Measurements from ENCODE around the gene TOP3B. TPM values are rescaled to one million over a fixed set of nuclear protein-coding genes. Genes with fewer than 3 reads are reported as not detected.

TOP3B gene
- total and polyA plus RNA-seq, 2 experiments from 2014 or later = 35.7 to 77.7 TPM

GRCh38 chr22:21947040-21948014 is 35.3 kb downstream of the TOP3B start:
- Histone ChIP-seq H3K27ac (ENCODE audit: low read depth) (peak overlapping the region; percentile 48; the same call in 1 of the 2 replicates), H4K20me1 (replicated peaks; ENCODE audit: insufficient read depth) (peaks cover 9% of the 10 kb centered on the region), H3K9me2 (ENCODE audit: insufficient read depth) (no peaks in the 10 kb centered on the region), H3K79me2 (replicated peaks; ENCODE audit: insufficient read depth) (no peaks in the 10 kb centered on the region), H3F3A (replicated peaks; ENCODE audit: low read depth) (0 out of 2 replicates have a peak, but pooled peaks cover 7% of the 10 kb centered on the region), H2AFZ (no peak overlapping the region), H3K4me2 (peak overlapping the region; percentile 40), H3K27me3 (ENCODE audit: insufficient read depth) (peaks cover 14% of the 10 kb centered on the region), H3K4me3 (no peak overlapping the region), H3K36me3 (ENCODE audit: insufficient read depth) (no peaks in the 10 kb centered on the region; the same call in 1 of the 2 replicates), H3K4me1 (ENCODE audit: insufficient read depth) (peaks cover 12% of the 10 kb centered on the region; the same call in 1 of the 2 replicates)
- DNase-seq (ENCODE audit: low spot score) (peak; percentile 78), ATAC-seq (peak; percentile 74)
- H3K4me3 Mint-ChIP-seq = no peak overlapping the region; the same call in 2 of the 3 replicates
- peaks cover 14% of the 10 kb centered on the region for H3K27me3 Mint-ChIP-seq (ENCODE audit: insufficient read depth, low read depth, poor library complexity)
- peak overlapping the region; percentile 39 for H3K27ac Mint-ChIP-seq
- TF ChIP-seq ZNF462 (CRISPR knock-in tag; IDR thresholded peaks at IDR 0.05) (no peak), EZH2 (IDR thresholded peaks at IDR 0.05; ENCODE audit: low read depth, unreplicated experiment) (no peak), STAT1 (IDR thresholded peaks at IDR 0.05; ENCODE audit: unreplicated experiment) (no peak), CREB1 (CRISPR knock-in tag; IDR thresholded peaks at IDR 0.05; ENCODE audit: low read depth) (no peak), POLR2AphosphoS5 (IDR thresholded peaks at IDR 0.05; ENCODE audit: low read depth) (no peak), ZNF331 (CRISPR knock-in tag; IDR thresholded peaks at IDR 0.05; ENCODE audit: low read depth) (no peak), NANOG (IDR thresholded peaks at IDR 0.05; ENCODE audit: borderline replicate concordance) (no peak), CTCF (conservative IDR thresholded peaks at IDR 0.05; ENCODE audit: low read depth in 2 of 2) (peak; percentile 43 to 56)
- peaks cover 30% of the 10 kb centered on the region for H3K4me1 Mint-ChIP-seq
- H3K36me3 Mint-ChIP-seq (ENCODE audit: low read depth) = peaks cover 9% of the 10 kb centered on the region; the same call in 2 of the 3 replicates
- no peaks in the 10 kb centered on the region for H3K9me3 Mint-ChIP-seq

Data from GM23338 (cell line).